Measurements from ENCODE around the gene N4BP2L1. TPM values are rescaled to one million over a fixed set of nuclear protein-coding genes. Genes with fewer than 3 reads are reported as not detected.

Gene N4BP2L1
- polyA plus RNA-seq, 1 of the 3 experiments (the other 2 are of a cell fraction): 1.2 TPM

DNA sequence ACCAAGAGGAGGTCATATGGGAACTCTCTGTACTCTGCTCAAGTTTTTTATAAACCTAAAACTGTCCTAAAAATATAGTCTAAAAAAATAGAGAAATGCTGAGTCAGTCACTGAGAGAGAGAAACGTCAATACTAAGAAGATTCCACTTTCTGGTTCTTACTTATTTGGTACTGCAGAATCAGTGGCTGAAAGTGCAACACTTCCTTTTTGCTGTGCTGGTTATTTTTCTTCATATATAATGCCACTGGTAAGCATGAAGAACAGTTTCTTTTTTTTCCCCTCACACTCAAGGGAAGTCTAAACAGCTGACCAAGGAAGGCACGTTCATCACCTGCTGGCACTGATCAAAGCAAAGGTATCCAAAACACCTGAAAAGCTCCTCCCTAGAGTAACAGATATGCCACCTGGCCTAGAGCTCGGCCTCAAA is 44.3 kb upstream of the N4BP2L1 start:
- TF ChIP-seq RCOR1 (IDR thresholded peaks at IDR 0.05; ENCODE audit: low read length): no peak
- 76% methylated on average over 3 of the region's 3 CpGs for WGBS (ENCODE audit: low lambda C conversion rate)
- no peaks in the 10 kb centered on the region for H3K27me3 ChIP-seq (ENCODE audit: insufficient read depth)
- peaks cover 0 to 3% of the 10 kb centered on the region in 2 experiments for H3K36me3 ChIP-seq (replicated peaks in 1 of 2; ENCODE audit: control insufficient read depth in 1 of 2, insufficient read depth in 2 of 2, low read length in 1 of 2)
- CTCF ChIA-PET: no interaction called here
- H4K20me1 ChIP-seq (ENCODE audit: insufficient read depth): no peaks in the 10 kb centered on the region
- no peaks in the 10 kb centered on the region for H3K9me2 ChIP-seq
- POLR2A ChIA-PET: interaction anchor here (0.9 kb wide), 1 partner anchor 15 kb away, joined by 3 read pairs; no protein-coding TSS in a partner anchor
- no peak overlapping the region for H3K4me2 ChIP-seq
- no peaks in the 10 kb centered on the region for H3K79me2 ChIP-seq (ENCODE audit: insufficient read depth)
- no peak for DNase-seq
- H3K4me3 ChIP-seq (ENCODE audit: low read depth in 2 of 2, low read length in 1 of 2): no peak overlapping the region
- H3K9me3 ChIP-seq: no peaks in the 10 kb centered on the region
- H3K27ac ChIP-seq (ENCODE audit: low read depth in 2 of 2, low read length in 1 of 2): no peak overlapping the region
- no peaks in the 10 kb centered on the region for H3K4me1 ChIP-seq (ENCODE audit: control insufficient read depth in 1 of 2, insufficient read depth in 2 of 2, low read depth in 1 of 2, low read length in 1 of 2)
- H3K9ac ChIP-seq: no peak overlapping the region
- no peaks in the 10 kb centered on the region for H3F3A ChIP-seq (replicated peaks; ENCODE audit: insufficient read depth)
- H2AFZ ChIP-seq (ENCODE audit: low read depth): no peak overlapping the region

- DNase-seq: no peak
- H3K9ac ChIP-seq: no peak overlapping the region
- no peak overlapping the region for H3K27ac ChIP-seq (ENCODE audit: low read depth in 2 of 2, low read length in 1 of 2)
- peaks cover 0 to 3% of the 10 kb centered on the region in 2 experiments for H3K36me3 ChIP-seq (replicated peaks in 1 of 2; ENCODE audit: control insufficient read depth in 1 of 2, insufficient read depth in 2 of 2, low read length in 1 of 2)
- ChIA-PET CTCF (interaction anchor here (1.5 kb wide), 1 partner anchor 110 kb away, joined by 5 read pairs; no protein-coding TSS in a partner anchor), POLR2A (no interaction called here)
- no peak overlapping the region for H2AFZ ChIP-seq (ENCODE audit: low read depth)
- no peaks in the 10 kb centered on the region for H3K27me3 ChIP-seq (ENCODE audit: insufficient read depth)
- no peaks in the 10 kb centered on the region for H3K4me1 ChIP-seq (ENCODE audit: control insufficient read depth in 1 of 2, insufficient read depth in 2 of 2, low read depth in 1 of 2, low read length in 1 of 2)
- H3K4me2 ChIP-seq: no peak overlapping the region
- no peaks in the 10 kb centered on the region for H3K9me3 ChIP-seq
- H3K4me3 ChIP-seq (ENCODE audit: low read depth in 2 of 2, low read length in 1 of 2): no peak overlapping the region
- no peak for TF ChIP-seq JUND (IDR thresholded peaks at IDR 0.05)
- no peaks in the 10 kb centered on the region for H3K79me2 ChIP-seq (ENCODE audit: insufficient read depth)
- no peaks in the 10 kb centered on the region for H3K9me2 ChIP-seq
- H3F3A ChIP-seq (replicated peaks; ENCODE audit: insufficient read depth): no peaks in the 10 kb centered on the region
- 93% methylated on average over 10 of the region's 12 CpGs for WGBS (ENCODE audit: low lambda C conversion rate)
- no peaks in the 10 kb centered on the region for H4K20me1 ChIP-seq (ENCODE audit: insufficient read depth)
Measured at GRCh38 chr13:32471187-32471922, 43.4 kb upstream of the N4BP2L1 start.

DNA sequence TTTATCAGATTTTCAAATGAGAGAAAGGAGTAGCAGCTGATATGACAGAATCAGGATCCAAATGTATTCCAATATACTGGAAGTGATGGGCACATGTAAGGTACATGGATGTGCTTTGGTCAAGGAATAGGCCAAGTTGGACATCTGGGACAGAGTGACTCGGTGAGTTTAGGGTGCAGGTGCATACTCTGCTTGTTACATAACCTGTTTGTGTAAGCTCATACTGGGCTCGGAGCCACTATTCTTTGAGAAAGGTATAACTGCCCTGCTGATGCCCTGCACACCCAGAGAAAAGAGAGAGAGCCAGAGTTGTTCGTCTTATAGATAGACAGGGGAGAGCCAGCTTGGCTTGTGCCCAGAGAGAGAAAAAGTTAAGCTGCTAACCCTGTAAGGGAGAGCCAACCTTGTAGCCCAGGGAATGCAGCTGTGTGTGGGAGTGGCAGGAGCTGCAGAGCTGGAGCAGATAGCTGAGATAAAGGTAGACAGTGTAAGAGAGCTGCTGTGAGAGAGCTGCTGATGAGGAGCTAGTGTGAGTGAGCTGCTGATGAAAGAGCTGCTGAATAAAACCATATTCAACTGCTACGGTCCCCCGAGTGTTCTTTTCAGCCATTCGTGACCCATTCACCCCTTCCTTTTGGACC is 40.7 kb upstream of the N4BP2L1 start:
- no peak for DNase-seq
- Histone ChIP-seq H3K9me2 (no peaks in the 10 kb centered on the region), H3K36me3 (replicated peaks in 1 of 2; ENCODE audit: control insufficient read depth in 1 of 2, insufficient read depth in 2 of 2, low read length in 1 of 2) (peaks cover 0 to 3% of the 10 kb centered on the region in 2 experiments), H3K27ac (ENCODE audit: low read depth in 2 of 2, low read length in 1 of 2) (no peak overlapping the region), H3K4me3 (ENCODE audit: low read depth in 2 of 2, low read length in 1 of 2) (no peak overlapping the region), H3K27me3 (ENCODE audit: insufficient read depth) (no peaks in the 10 kb centered on the region), H3K4me2 (no peak overlapping the region), H4K20me1 (ENCODE audit: insufficient read depth) (no peaks in the 10 kb centered on the region), H2AFZ (ENCODE audit: low read depth) (no peak overlapping the region), H3F3A (replicated peaks; ENCODE audit: insufficient read depth) (no peaks in the 10 kb centered on the region), H3K4me1 (ENCODE audit: control insufficient read depth in 1 of 2, insufficient read depth in 2 of 2, low read depth in 1 of 2, low read length in 1 of 2) (no peaks in the 10 kb centered on the region), H3K9ac (no peak overlapping the region), H3K79me2 (ENCODE audit: insufficient read depth) (no peaks in the 10 kb centered on the region), H3K9me3 (no peaks in the 10 kb centered on the region)
- 98% methylated on average over 6 of the region's 6 CpGs for WGBS (ENCODE audit: low lambda C conversion rate)
- ChIA-PET POLR2A (no interaction called here), CTCF (no interaction called here)
- TF ChIP-seq SMC3 (IDR thresholded peaks at IDR 0.05; ENCODE audit: low read depth, low read length) (no peak), TEAD4 (IDR thresholded peaks at IDR 0.05; ENCODE audit: borderline replicate concordance, insufficient read depth) (no peak), USF2 (IDR thresholded peaks at IDR 0.05; ENCODE audit: borderline replicate concordance, low read depth, low read length) (no peak), NRF1 (IDR thresholded peaks at IDR 0.05; ENCODE audit: low read depth, low read length) (no peak), MEF2A (IDR thresholded peaks at IDR 0.05; ENCODE audit: borderline replicate concordance, low read depth) (no peak), EZH2phosphoT487 (IDR thresholded peaks at IDR 0.05; ENCODE audit: borderline replicate concordance, low read depth) (no peak), RAD21 (IDR thresholded peaks at IDR 0.05; ENCODE audit: low read length) (no peak)
- TF ChIP-seq, protein P1, sequence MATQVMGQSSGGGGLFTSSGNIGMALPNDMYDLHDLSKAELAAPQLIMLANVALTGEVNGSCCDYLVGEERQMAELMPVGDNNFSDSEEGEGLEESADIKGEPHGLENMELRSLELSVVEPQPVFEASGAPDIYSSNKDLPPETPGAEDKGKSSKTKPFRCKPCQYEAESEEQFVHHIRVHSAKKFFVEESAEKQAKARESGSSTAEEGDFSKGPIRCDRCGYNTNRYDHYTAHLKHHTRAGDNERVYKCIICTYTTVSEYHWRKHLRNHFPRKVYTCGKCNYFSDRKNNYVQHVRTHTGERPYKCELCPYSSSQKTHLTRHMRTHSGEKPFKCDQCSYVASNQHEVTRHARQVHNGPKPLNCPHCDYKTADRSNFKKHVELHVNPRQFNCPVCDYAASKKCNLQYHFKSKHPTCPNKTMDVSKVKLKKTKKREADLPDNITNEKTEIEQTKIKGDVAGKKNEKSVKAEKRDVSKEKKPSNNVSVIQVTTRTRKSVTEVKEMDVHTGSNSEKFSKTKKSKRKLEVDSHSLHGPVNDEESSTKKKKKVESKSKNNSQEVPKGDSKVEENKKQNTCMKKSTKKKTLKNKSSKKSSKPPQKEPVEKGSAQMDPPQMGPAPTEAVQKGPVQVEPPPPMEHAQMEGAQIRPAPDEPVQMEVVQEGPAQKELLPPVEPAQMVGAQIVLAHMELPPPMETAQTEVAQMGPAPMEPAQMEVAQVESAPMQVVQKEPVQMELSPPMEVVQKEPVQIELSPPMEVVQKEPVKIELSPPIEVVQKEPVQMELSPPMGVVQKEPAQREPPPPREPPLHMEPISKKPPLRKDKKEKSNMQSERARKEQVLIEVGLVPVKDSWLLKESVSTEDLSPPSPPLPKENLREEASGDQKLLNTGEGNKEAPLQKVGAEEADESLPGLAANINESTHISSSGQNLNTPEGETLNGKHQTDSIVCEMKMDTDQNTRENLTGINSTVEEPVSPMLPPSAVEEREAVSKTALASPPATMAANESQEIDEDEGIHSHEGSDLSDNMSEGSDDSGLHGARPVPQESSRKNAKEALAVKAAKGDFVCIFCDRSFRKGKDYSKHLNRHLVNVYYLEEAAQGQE (IDR thresholded peaks at IDR 0.05; ENCODE audit: low read depth, low read length): no peak
- TF ChIP-seq, protein P2, sequence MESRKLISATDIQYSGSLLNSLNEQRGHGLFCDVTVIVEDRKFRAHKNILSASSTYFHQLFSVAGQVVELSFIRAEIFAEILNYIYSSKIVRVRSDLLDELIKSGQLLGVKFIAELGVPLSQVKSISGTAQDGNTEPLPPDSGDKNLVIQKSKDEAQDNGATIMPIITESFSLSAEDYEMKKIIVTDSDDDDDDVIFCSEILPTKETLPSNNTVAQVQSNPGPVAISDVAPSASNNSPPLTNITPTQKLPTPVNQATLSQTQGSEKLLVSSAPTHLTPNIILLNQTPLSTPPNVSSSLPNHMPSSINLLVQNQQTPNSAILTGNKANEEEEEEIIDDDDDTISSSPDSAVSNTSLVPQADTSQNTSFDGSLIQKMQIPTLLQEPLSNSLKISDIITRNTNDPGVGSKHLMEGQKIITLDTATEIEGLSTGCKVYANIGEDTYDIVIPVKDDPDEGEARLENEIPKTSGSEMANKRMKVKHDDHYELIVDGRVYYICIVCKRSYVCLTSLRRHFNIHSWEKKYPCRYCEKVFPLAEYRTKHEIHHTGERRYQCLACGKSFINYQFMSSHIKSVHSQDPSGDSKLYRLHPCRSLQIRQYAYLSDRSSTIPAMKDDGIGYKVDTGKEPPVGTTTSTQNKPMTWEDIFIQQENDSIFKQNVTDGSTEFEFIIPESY (IDR thresholded peaks at IDR 0.05; ENCODE audit: borderline replicate concordance, low read depth): no peak
- TF ChIP-seq, protein P3, sequence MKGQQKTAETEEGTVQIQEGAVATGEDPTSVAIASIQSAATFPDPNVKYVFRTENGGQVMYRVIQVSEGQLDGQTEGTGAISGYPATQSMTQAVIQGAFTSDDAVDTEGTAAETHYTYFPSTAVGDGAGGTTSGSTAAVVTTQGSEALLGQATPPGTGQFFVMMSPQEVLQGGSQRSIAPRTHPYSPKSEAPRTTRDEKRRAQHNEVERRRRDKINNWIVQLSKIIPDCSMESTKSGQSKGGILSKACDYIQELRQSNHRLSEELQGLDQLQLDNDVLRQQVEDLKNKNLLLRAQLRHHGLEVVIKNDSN (IDR thresholded peaks at IDR 0.05; ENCODE audit: borderline replicate concordance, low read depth): no peak

Data from SK-N-SH (cell line).